Measurements from ENCODE around the gene MYF6. TPM values are rescaled to one million over a fixed set of nuclear protein-coding genes. Genes with fewer than 3 reads are reported as not detected.

Gene MYF6
- total and polyA plus RNA-seq, 2 donors = 0.09 to 0.71 TPM

- H3K4me3 ChIP-seq (ENCODE audit: low read length in 2 of 2) = no peak overlapping the region
- H3K4me1 ChIP-seq (ENCODE audit: control insufficient read depth in 2 of 2, insufficient read depth in 2 of 2, low read length in 2 of 2) = no peaks in the 10 kb centered on the region
- DNase-seq (ENCODE audit: low read depth in 6 of 9, low spot score in 9 of 9) = no peak
- H3K27me3 ChIP-seq (ENCODE audit: control insufficient read depth in 2 of 2, insufficient read depth in 1 of 2, low read length in 1 of 2) = peaks cover 10 to 22% of the 10 kb centered on the region in 2 donors
- no peak overlapping the region for H3K27ac ChIP-seq (ENCODE audit: low read depth in 1 of 2, low read length in 1 of 2)
- WGBS = 54% methylated on average over 3 of the region's 3 CpGs
- no peaks in the 10 kb centered on the region for H3K36me3 ChIP-seq (ENCODE audit: control insufficient read depth in 2 of 2, insufficient read depth in 2 of 2, low read length in 1 of 2)
- peaks cover 0 to 4% of the 10 kb centered on the region in 2 donors for H3K9me3 ChIP-seq (ENCODE audit: control insufficient read depth in 2 of 2, insufficient read depth in 1 of 2, low read length in 1 of 2)
Measured at GRCh38 chr12:80721326-80721725, 13.9 kb downstream of the MYF6 start.

GRCh38 chr12:80745851-80746505, 38.5 kb downstream of the MYF6 start:
- Histone ChIP-seq H3K4me1 (ENCODE audit: control insufficient read depth in 2 of 2, insufficient read depth in 2 of 2, low read length in 2 of 2) (no peaks in the 10 kb centered on the region), H3K36me3 (ENCODE audit: control insufficient read depth in 2 of 2, insufficient read depth in 2 of 2, low read length in 1 of 2) (no peaks in the 10 kb centered on the region), H3K9me3 (ENCODE audit: control insufficient read depth in 2 of 2, insufficient read depth in 1 of 2, low read length in 1 of 2) (no peaks in the 10 kb centered on the region), H3K4me3 (ENCODE audit: low read length in 2 of 2) (no peak overlapping the region), H3K27ac (ENCODE audit: low read depth in 1 of 2, low read length in 1 of 2) (no peak overlapping the region), H3K27me3 (ENCODE audit: control insufficient read depth in 2 of 2, insufficient read depth in 1 of 2, low read length in 1 of 2) (no peaks in the 10 kb centered on the region)
- 76% methylated on average over 6 of the region's 6 CpGs for WGBS
- no peak for DNase-seq (ENCODE audit: low read depth in 6 of 9, low spot score in 9 of 9)

- no peak for DNase-seq (ENCODE audit: low read depth in 6 of 9, low spot score in 9 of 9)
- H3K9me3 ChIP-seq (ENCODE audit: control insufficient read depth in 2 of 2, insufficient read depth in 1 of 2, low read length in 1 of 2) = no peaks in the 10 kb centered on the region
- no peaks in the 10 kb centered on the region for H3K4me1 ChIP-seq (ENCODE audit: control insufficient read depth in 2 of 2, insufficient read depth in 2 of 2, low read length in 2 of 2)
- 91% methylated on average over 2 of the region's 2 CpGs for WGBS
- no peaks in the 10 kb centered on the region for H3K36me3 ChIP-seq (ENCODE audit: control insufficient read depth in 2 of 2, insufficient read depth in 2 of 2, low read length in 1 of 2)
- H3K27ac ChIP-seq (ENCODE audit: low read depth in 1 of 2, low read length in 1 of 2) = no peak overlapping the region
- H3K27me3 ChIP-seq (ENCODE audit: control insufficient read depth in 2 of 2, insufficient read depth in 1 of 2, low read length in 1 of 2) = no peaks in the 10 kb centered on the region
- no peak overlapping the region for H3K4me3 ChIP-seq (ENCODE audit: low read length in 2 of 2)
Measured at GRCh38 chr12:80747800-80748199, 40.4 kb downstream of the MYF6 start.

GRCh38 chr12:80749456-80749855, 42.0 kb downstream of the MYF6 start:
- Histone ChIP-seq H3K27ac (ENCODE audit: low read depth in 1 of 2, low read length in 1 of 2) (no peak overlapping the region), H3K27me3 (ENCODE audit: control insufficient read depth in 2 of 2, insufficient read depth in 1 of 2, low read length in 1 of 2) (no peaks in the 10 kb centered on the region), H3K9me3 (ENCODE audit: control insufficient read depth in 2 of 2, insufficient read depth in 1 of 2, low read length in 1 of 2) (no peaks in the 10 kb centered on the region), H3K4me3 (ENCODE audit: low read length in 2 of 2) (no peak overlapping the region), H3K36me3 (ENCODE audit: control insufficient read depth in 2 of 2, insufficient read depth in 2 of 2, low read length in 1 of 2) (no peaks in the 10 kb centered on the region), H3K4me1 (ENCODE audit: control insufficient read depth in 2 of 2, insufficient read depth in 2 of 2, low read length in 2 of 2) (no peaks in the 10 kb centered on the region)
- 89% methylated on average over 2 of the region's 2 CpGs for WGBS
- DNase-seq (ENCODE audit: low read depth in 6 of 9, low spot score in 9 of 9) = no peak

- Histone ChIP-seq H3K9me3 (ENCODE audit: control insufficient read depth in 2 of 2, insufficient read depth in 1 of 2, low read length in 1 of 2) (no peaks in the 10 kb centered on the region), H3K36me3 (ENCODE audit: control insufficient read depth in 2 of 2, insufficient read depth in 2 of 2, low read length in 1 of 2) (no peaks in the 10 kb centered on the region), H3K27me3 (ENCODE audit: control insufficient read depth in 2 of 2, insufficient read depth in 1 of 2, low read length in 1 of 2) (no peaks in the 10 kb centered on the region), H3K4me1 (ENCODE audit: control insufficient read depth in 2 of 2, insufficient read depth in 2 of 2, low read length in 2 of 2) (no peaks in the 10 kb centered on the region), H3K4me3 (ENCODE audit: low read length in 2 of 2) (no peak overlapping the region), H3K27ac (ENCODE audit: low read depth in 1 of 2, low read length in 1 of 2) (no peak overlapping the region)
- no peak for DNase-seq (ENCODE audit: low read depth in 6 of 9, low spot score in 9 of 9)
Measured at GRCh38 chr12:80752464-80752863, 45.0 kb downstream of the MYF6 start.

GRCh38 chr12:80754274-80754673, 46.8 kb downstream of the MYF6 start:
- no peaks in the 10 kb centered on the region for H3K9me3 ChIP-seq (ENCODE audit: control insufficient read depth in 2 of 2, insufficient read depth in 1 of 2, low read length in 1 of 2)
- 89% methylated on average over 3 of the region's 3 CpGs for WGBS
- no peaks in the 10 kb centered on the region for H3K36me3 ChIP-seq (ENCODE audit: control insufficient read depth in 2 of 2, insufficient read depth in 2 of 2, low read length in 1 of 2)
- DNase-seq (ENCODE audit: low read depth in 6 of 9, low spot score in 9 of 9) = no peak
- no peaks in the 10 kb centered on the region for H3K27me3 ChIP-seq (ENCODE audit: control insufficient read depth in 2 of 2, insufficient read depth in 1 of 2, low read length in 1 of 2)
- H3K4me3 ChIP-seq (ENCODE audit: low read length in 2 of 2) = no peak overlapping the region
- H3K27ac ChIP-seq (ENCODE audit: low read depth in 1 of 2, low read length in 1 of 2) = no peak overlapping the region
- no peaks in the 10 kb centered on the region for H3K4me1 ChIP-seq (ENCODE audit: control insufficient read depth in 2 of 2, insufficient read depth in 2 of 2, low read length in 2 of 2)

GRCh38 chr12:80756875-80757274, 49.4 kb downstream of the MYF6 start:
- DNase-seq (ENCODE audit: low read depth in 6 of 9, low spot score in 9 of 9) = no peak
- H3K9me3 ChIP-seq (ENCODE audit: control insufficient read depth in 2 of 2, insufficient read depth in 1 of 2, low read length in 1 of 2) = no peaks in the 10 kb centered on the region
- H3K4me3 ChIP-seq (ENCODE audit: low read length in 2 of 2) = no peak overlapping the region
- H3K36me3 ChIP-seq (ENCODE audit: control insufficient read depth in 2 of 2, insufficient read depth in 2 of 2, low read length in 1 of 2) = no peaks in the 10 kb centered on the region
- 88% methylated on average over 1 of the region's 1 CpG for WGBS
- H3K27ac ChIP-seq (ENCODE audit: low read depth in 1 of 2, low read length in 1 of 2) = no peak overlapping the region
- no peaks in the 10 kb centered on the region for H3K27me3 ChIP-seq (ENCODE audit: control insufficient read depth in 2 of 2, insufficient read depth in 1 of 2, low read length in 1 of 2)
- no peaks in the 10 kb centered on the region for H3K4me1 ChIP-seq (ENCODE audit: control insufficient read depth in 2 of 2, insufficient read depth in 2 of 2, low read length in 2 of 2)

Other genes starting within 250 kb of the MYF6 start
- not detected for gene MYF5, start 9.3 kb downstream of the MYF6 start, total RNA-seq
- not detected for gene MYF5, start 9.3 kb downstream of the MYF6 start, polyA plus RNA-seq
- 0.76 TPM for gene LIN7A, start 230.3 kb downstream of the MYF6 start, total RNA-seq
- gene LIN7A, start 230.3 kb downstream of the MYF6 start, polyA plus RNA-seq = 0.57 TPM

Measured in thymus (tissue), 11 donors.